GM12878 (cell line): ENCODE data around the gene PSMB5. TPM values are rescaled to one million over a fixed set of nuclear protein-coding genes. Genes with fewer than 3 reads are reported as not detected.

Experiments used
- ATAC-seq: fragments of 200-7000 bp; cut with Tn5 transposase; 3 replicates; pipeline ENCODE4 v1.9.1; 2020; ENCODE audit warnings: mild to moderate bottlenecking, moderate library complexity
- BruUV-seq: library from RNA; stranded (reverse); fragments of 400-500 nt; replicated peaks from 2 replicates; lab custom pipeline; 2021; lab: Mats Ljungman, UMichigan
- CTCF ChIA-PET: fragments of 300-600 bp; sonication (Branson Sonifier 250); formaldehyde crosslinking; extraction: SDS; loops from one replicate; lab custom pipeline; 2021; ENCODE audit warnings: inconsistent platforms; lab: Yijun Ruan, JAX
- POLR2A ChIA-PET: fragments of 350-600 bp; formaldehyde crosslinking; extraction: SDS; loops from one replicate; lab custom pipeline; 2021; ENCODE audit warnings: inconsistent platforms; lab: Charles Lee
- RAD21 ChIA-PET: fragments of 300-600 bp; sonication (Branson Sonifier 250); formaldehyde crosslinking; loops from one replicate; lab custom pipeline; 2023; ENCODE audit warnings: antibody characterized with exemption; ENCODE audit not compliant: unreplicated experiment; lab: Charles Lee
- SMC1A ChIA-PET: fragments of 300-600 bp; sonication (Branson Sonifier 250); formaldehyde crosslinking; loops from one replicate; lab custom pipeline; 2023; ENCODE audit not compliant: unreplicated experiment, uncharacterized antibody; lab: Charles Lee
- DNase-seq: peaks from one replicate; pipeline ENCODE4 v3.0.0-alpha.2; 2011; ENCODE audit warnings: low read depth, low spot score
- FAIRE-seq: peaks from 3 replicates; lab custom pipeline; 2011; peaks lifted over from hg19 to GRCh38; lab: Jason Lieb, UNC
- H2AFZ ChIP-seq: 2 replicates; pipeline ENCODE4 v1.6.0; 2011; ENCODE audit warnings: low read depth, low read length, control low read depth; ENCODE audit not compliant: control insufficient read depth
- H3K27ac ChIP-seq: 2 replicates; pipeline ENCODE4 v1.5.1; 2011; ENCODE audit warnings: control low read depth; ENCODE audit not compliant: control insufficient read depth, insufficient read depth
- H3K27me3 ChIP-seq, 2 experiments: replicated peaks in 1 of 2; 2 replicates each; pipeline versions ENCODE4 v1.6.0 to v1.6.1; 2011; ENCODE audit warnings: low read length in 1 of 2; ENCODE audit not compliant: control insufficient read depth in 2 of 2, insufficient read depth in 2 of 2
- H3K36me3 ChIP-seq, 2 experiments: 2 replicates each; pipeline ENCODE4 v1.5.1; 2011; ENCODE audit warnings: low read length in 1 of 2; ENCODE audit not compliant: control insufficient read depth in 2 of 2, insufficient read depth in 2 of 2
- H3K4me1 ChIP-seq: 2 replicates; pipeline ENCODE4 v1.6.1; 2011; ENCODE audit warnings: mild to moderate bottlenecking, low read length, moderate library complexity, mixed read lengths; ENCODE audit not compliant: control insufficient read depth, insufficient read depth
- H3K4me2 ChIP-seq: 2 replicates; pipeline ENCODE4 v1.6.0; 2011; ENCODE audit warnings: control low read depth; ENCODE audit not compliant: control insufficient read depth, insufficient read depth
- H3K4me3 ChIP-seq: fragments of 200-600 bp; sonication (generic); 2 replicates; pipeline ENCODE4 v1.5.1; 2016
- H3K79me2 ChIP-seq: 2 replicates; pipeline ENCODE4 v1.6.0; 2011; ENCODE audit warnings: low read length; ENCODE audit not compliant: control insufficient read depth, insufficient read depth
- H3K9ac ChIP-seq: 2 replicates; pipeline ENCODE4 v1.8.0; 2011; ENCODE audit warnings: low read length, control low read depth, mixed read lengths; ENCODE audit not compliant: control insufficient read depth, insufficient read depth
- H3K9me3 ChIP-seq: replicated peaks from 3 replicates; pipeline ENCODE4 v1.5.1; 2011; ENCODE audit warnings: mild to moderate bottlenecking, low read length; ENCODE audit not compliant: control insufficient read depth, insufficient read depth
- H4K20me1 ChIP-seq: 2 replicates; pipeline ENCODE4 v1.6.0; 2011; ENCODE audit not compliant: control insufficient read depth, insufficient read depth
- E2F8 ChIP-seq: fragments of 450-650 bp; IDR thresholded peaks from 2 replicates; pipeline ENCODE4 v1.6.1; 2018; ENCODE audit warnings: mild to moderate bottlenecking, low read depth, moderate library complexity; ENCODE audit not compliant: partially characterized antibody
- E4F1 ChIP-seq: fragments of 450-650 bp; IDR thresholded peaks from 2 replicates; pipeline ENCODE4 v1.6.1; 2018; ENCODE audit warnings: borderline replicate concordance, mild to moderate bottlenecking; ENCODE audit not compliant: partially characterized antibody
- ESRRA ChIP-seq: IDR thresholded peaks from 2 replicates; pipeline ENCODE4 v1.6.1; 2012; ENCODE audit warnings: mild to moderate bottlenecking, low read length, improper control_type of control experiment
- EZH2 ChIP-seq: IDR thresholded peaks from 2 replicates; pipeline ENCODE4 v1.6.1; 2012; ENCODE audit warnings: low read depth, mild to moderate bottlenecking, control low read depth, inconsistent platforms, low read length, borderline replicate concordance; ENCODE audit not compliant: control insufficient read depth
- IKZF1 ChIP-seq: fragments of 450-650 bp; conservative IDR thresholded peaks from 2 replicates; pipeline ENCODE4 v1.6.1; 2017; ENCODE audit warnings: antibody characterized with exemption, mild to moderate bottlenecking
- JUND ChIP-seq: IDR thresholded peaks from 2 replicates; pipeline ENCODE4 v1.6.1; 2012; ENCODE audit warnings: low read depth, mild to moderate bottlenecking, low read length, improper control_type of control experiment, moderate library complexity
- KDM1A ChIP-seq: fragments of 200-600 bp; sonication (generic); IDR thresholded peaks from 2 replicates; pipeline ENCODE4 v1.6.1; 2016; ENCODE audit warnings: borderline replicate concordance
- SUZ12 ChIP-seq: fragments of 200-600 bp; sonication (generic); IDR thresholded peaks from one replicate; pipeline ENCODE4 v1.6.1; 2018; ENCODE audit warnings: antibody characterized with exemption, mild to moderate bottlenecking; ENCODE audit not compliant: unreplicated experiment
- TBL1XR1 ChIP-seq: IDR thresholded peaks from 2 replicates; pipeline ENCODE4 v1.6.1; 2012; ENCODE audit warnings: low read depth, low read length, improper control_type of control experiment
- WGBS: methylation state at CpG from one replicate; pipeline ENCODE4 v1.1.6; 2016; ENCODE audit warnings: low lambda C conversion rate; ENCODE audit not compliant: insufficient replicate concordance, insufficient coverage; ENCODE audit errors: missing lambda C conversion rate; 5-methylcytosine and 5-hydroxymethylcytosine counted together
- in situ Hi-C: fragments of 300-500 bp; cut with MboI; formaldehyde crosslinking; loops from 9 replicates; pipeline ENCODE4 v1.14.3; 2018; ENCODE audit warnings: mixed read lengths
- intact Hi-C: fragments of 100-400 bp; cut with micrococcal nuclease; formaldehyde crosslinking; loops from one replicate; pipeline ENCODE4 v1.14.2; 2022; ENCODE audit not compliant: unreplicated experiment
- polyA plus RNA-seq, 11 experiments: library from polyadenylated mRNA; depleted of rRNA in 4 of 11; unstranded in 6 of 11; stranded (reverse) in 5 of 11; fragments of >200 nt; fragmentation: Nextera tagmentation in 4 of 11; fragmentation: Illumina TruSeq in 1 of 11; extraction: Ambion mirVana in 4 of 11; extraction: Trizol in 1 of 11; gene quantifications; 1 replicate in 1 of 11; 2 replicates in 10 of 11; pipeline versions ENCODE4 v1.2.1 to v1.2.3, GENCODE V29; 2011 to 2016; ENCODE audit warnings: inconsistent platforms in 2 of 11, missing spikeins in 2 of 11, low read depth in 1 of 11
- total RNA-seq, 4 experiments: library from RNA; depleted of rRNA in 3 of 4; stranded (reverse); fragments of >200 nt in 3 of 4; fragmentation: Illumina TruSeq in 1 of 4; extraction: Trizol in 1 of 4; gene quantifications; 2 replicates each; pipeline versions ENCODE4 v1.2.1 to v1.2.3, GENCODE V29; 2013 to 2021
- TF ChIP-seq, protein P1 (sequence below): fragments of 450-650 bp; formaldehyde crosslinking; IDR thresholded peaks from 2 replicates; pipeline ENCODE4 v1.4.0; 2022; ENCODE audit warnings: mild to moderate bottlenecking, moderate library complexity

The PSMB5 gene
- total and polyA plus RNA-seq, 10 of the 15 experiments (the other 5 are each of a cell fraction or from before 2014, with no cell fraction given) = 84.5 to 802 (median 144) TPM

DNA sequence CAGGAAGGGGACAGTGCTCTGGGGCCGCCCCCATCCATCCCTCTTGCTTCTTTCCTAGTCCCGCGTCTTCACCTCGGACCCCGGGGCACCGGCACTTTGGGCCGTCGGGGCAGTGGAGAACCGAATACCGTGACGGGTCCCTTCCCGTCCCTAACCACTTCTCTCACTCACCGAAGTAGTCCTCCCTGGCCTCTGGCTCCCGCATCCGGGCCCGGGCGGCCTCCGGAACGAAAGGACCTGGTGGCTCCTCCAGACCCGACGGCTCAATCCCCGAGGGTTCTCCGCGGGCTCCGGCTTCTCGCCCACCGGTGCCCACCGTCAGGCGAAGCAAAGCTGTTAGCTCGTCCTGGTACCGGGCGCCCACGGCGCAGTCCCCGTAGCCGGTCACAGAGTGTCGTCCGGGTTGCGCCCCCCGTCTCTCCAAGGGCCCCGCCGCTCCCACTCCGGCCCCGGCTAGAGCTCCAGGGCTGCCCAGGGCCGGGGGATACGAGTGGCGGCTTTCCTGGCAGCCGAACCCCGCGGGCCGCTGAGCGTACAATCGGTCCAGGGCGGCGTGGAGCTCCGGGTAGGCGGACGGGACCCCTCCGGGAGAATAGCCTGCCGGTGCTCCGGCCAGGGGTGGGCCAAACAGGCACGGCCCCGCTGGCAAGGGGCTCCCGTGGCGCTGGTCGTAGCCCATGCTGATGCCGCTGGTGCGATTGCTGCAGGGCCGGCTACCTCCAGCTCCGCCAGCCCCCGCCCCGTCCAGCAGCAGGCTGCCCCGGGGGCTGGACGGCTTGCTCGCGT is 53.4 kb downstream of the PSMB5 start:
- Histone ChIP-seq H3K4me1 (no peaks in the 10 kb centered on the region; the same call in 1 of the 2 replicates), H3K4me3 (peak overlapping the region; percentile 63; the same call in 1 of the 2 replicates), H3K9ac (no peak overlapping the region), H3K36me3 (no peaks in the 10 kb centered on the region), H4K20me1 (no peaks in the 10 kb centered on the region), H2AFZ (peak overlapping the region; percentile 35), H3K27ac (no peak overlapping the region), H3K9me3 (no peaks in the 10 kb centered on the region), H3K79me2 (no peaks in the 10 kb centered on the region), H3K4me2 (peak overlapping the region; percentile 73), H3K27me3 (peaks cover 4 to 13% of the 10 kb centered on the region in 2 experiments)
- WGBS = 41% methylated on average over 66 of the region's 76 CpGs
- FAIRE-seq (no peak), ATAC-seq (no peak), DNase-seq (no peak)
- ChIA-PET SMC1A (interaction anchor here (0.6 to 2.3 kb wide), 5 partner anchors 9 to 255 kb away, joined by 3 to 21 read pairs (median 9); partner anchors contain the start of gene PRMT5), RAD21 (interaction anchor here (0.8 to 9.1 kb wide), 4 partner anchors 8 to 114 kb away, joined by 3 to 224 read pairs (median 10); partner anchors contain the start of genes C14orf119, CDH24 and PRMT5), CTCF (interaction anchor here (6.7 to 25.0 kb wide), 4 partner anchors 9 to 86 kb away, joined by 73 to 853 read pairs (median 249); partner anchors contain the start of gene CDH24), POLR2A (interaction anchor here (0.6 to 1.0 kb wide), 2 partner anchors 10 to 17 kb away, joined by 3 to 5 read pairs; no protein-coding TSS in a partner anchor)
- no TSS peak for BruUV-seq
- in situ Hi-C loops = loop anchor here (5.0 kb wide), 1 partner anchor 409 kb away; no protein-coding TSS in a partner anchor
- intact Hi-C loops = loop anchor here (10.0 kb wide), 1 partner anchor 596 kb away; no protein-coding TSS in a partner anchor
- TF ChIP-seq SUZ12 = peak; percentile 63
- no peak for TF ChIP-seq E2F8
- TF ChIP-seq ESRRA = no peak
- TF ChIP-seq TBL1XR1 = no peak
- TF ChIP-seq E4F1 = peak; percentile 2
- TF ChIP-seq KDM1A = no peak
- TF ChIP-seq EZH2 = 0 out of 2 replicates have a peak, but pooled peaks have one; percentile 21
- TF ChIP-seq JUND = no peak
- TF ChIP-seq, protein P1, sequence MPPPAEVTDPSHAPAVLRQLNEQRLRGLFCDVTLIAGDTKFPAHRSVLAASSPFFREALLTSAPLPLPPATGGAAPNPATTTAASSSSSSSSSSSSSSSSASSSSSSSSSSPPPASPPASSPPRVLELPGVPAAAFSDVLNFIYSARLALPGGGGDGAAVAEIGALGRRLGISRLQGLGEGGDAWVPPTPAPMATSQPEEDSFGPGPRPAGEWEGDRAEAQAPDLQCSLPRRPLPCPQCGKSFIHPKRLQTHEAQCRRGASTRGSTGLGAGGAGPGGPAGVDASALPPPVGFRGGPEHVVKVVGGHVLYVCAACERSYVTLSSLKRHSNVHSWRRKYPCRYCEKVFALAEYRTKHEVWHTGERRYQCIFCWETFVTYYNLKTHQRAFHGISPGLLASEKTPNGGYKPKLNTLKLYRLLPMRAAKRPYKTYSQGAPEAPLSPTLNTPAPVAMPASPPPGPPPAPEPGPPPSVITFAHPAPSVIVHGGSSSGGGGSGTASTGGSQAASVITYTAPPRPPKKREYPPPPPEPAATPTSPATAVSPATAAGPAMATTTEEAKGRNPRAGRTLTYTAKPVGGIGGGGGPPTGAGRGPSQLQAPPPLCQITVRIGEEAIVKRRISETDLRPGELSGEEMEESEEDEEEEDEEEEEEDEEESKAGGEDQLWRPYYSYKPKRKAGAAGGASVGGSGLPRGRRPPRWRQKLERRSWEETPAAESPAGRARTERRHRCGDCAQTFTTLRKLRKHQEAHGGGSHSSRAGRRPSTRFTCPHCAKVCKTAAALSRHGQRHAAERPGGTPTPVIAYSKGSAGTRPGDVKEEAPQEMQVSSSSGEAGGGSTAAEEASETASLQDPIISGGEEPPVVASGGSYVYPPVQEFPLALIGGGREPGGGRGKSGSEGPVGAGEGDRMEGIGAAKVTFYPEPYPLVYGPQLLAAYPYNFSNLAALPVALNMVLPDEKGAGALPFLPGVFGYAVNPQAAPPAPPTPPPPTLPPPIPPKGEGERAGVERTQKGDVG (CRISPR knock-in tag) = no peak
- peak; percentile 58 for TF ChIP-seq IKZF1
